ENCODE data around the gene GALNTL6. TPM values are rescaled to one million over a fixed set of nuclear protein-coding genes. Genes with fewer than 3 reads are reported as not detected.

The GALNTL6 gene
- polyA plus RNA-seq, 1 donor (not counting 4 experiments of a cell fraction or from before 2014, with no cell fraction given): not detected

- H3K9me3 ChIP-seq (ENCODE audit: control insufficient read depth, low read depth, low read length): no peaks in the 10 kb centered on the region
- no peak overlapping the region for H3K27ac ChIP-seq (ENCODE audit: control insufficient read depth, insufficient read depth, low read length)
- H3K27me3 ChIP-seq (ENCODE audit: control insufficient read depth, extremely low read depth, insufficient read depth, low read length): no peaks in the 10 kb centered on the region
- no peak overlapping the region for H3K4me2 ChIP-seq (ENCODE audit: control insufficient read depth, extremely low read depth, insufficient read depth, low read depth, low read length)
- dilution Hi-C loops (cut with MboI; ENCODE audit: extremely low pct_ligation_motif_present, low sequenced_read_pairs): no loop called here
- H4K20me1 ChIP-seq (ENCODE audit: control insufficient read depth, extremely low read depth, insufficient read depth, low read length): no peaks in the 10 kb centered on the region
- no peak overlapping the region for H3K4me3 ChIP-seq (ENCODE audit: control insufficient read depth in 2 of 3, extremely low read depth in 1 of 3, insufficient read depth in 2 of 3, low read depth in 1 of 3, low read length in 3 of 3)
- H3K9me1 ChIP-seq (ENCODE audit: control insufficient read depth, extremely low read depth, insufficient read depth, low read length): no peaks in the 10 kb centered on the region
- TF ChIP-seq, protein P1, sequence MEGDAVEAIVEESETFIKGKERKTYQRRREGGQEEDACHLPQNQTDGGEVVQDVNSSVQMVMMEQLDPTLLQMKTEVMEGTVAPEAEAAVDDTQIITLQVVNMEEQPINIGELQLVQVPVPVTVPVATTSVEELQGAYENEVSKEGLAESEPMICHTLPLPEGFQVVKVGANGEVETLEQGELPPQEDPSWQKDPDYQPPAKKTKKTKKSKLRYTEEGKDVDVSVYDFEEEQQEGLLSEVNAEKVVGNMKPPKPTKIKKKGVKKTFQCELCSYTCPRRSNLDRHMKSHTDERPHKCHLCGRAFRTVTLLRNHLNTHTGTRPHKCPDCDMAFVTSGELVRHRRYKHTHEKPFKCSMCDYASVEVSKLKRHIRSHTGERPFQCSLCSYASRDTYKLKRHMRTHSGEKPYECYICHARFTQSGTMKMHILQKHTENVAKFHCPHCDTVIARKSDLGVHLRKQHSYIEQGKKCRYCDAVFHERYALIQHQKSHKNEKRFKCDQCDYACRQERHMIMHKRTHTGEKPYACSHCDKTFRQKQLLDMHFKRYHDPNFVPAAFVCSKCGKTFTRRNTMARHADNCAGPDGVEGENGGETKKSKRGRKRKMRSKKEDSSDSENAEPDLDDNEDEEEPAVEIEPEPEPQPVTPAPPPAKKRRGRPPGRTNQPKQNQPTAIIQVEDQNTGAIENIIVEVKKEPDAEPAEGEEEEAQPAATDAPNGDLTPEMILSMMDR (optimal IDR thresholded peaks at IDR 0.05 in 1 of 3, IDR thresholded peaks at IDR 0.05 in 1 of 3, conservative IDR thresholded peaks at IDR 0.05 in 1 of 3; ENCODE audit: extremely low read depth in 1 of 3, insufficient read depth in 2 of 3, low read length in 3 of 3): no peak
- TF ChIP-seq EZH2 (IDR thresholded peaks at IDR 0.05; ENCODE audit: low read length): no peak
- H3K36me3 ChIP-seq (ENCODE audit: control insufficient read depth in 2 of 2, extremely low read depth in 1 of 2, insufficient read depth in 2 of 2, low read length in 2 of 2): no peaks in the 10 kb centered on the region
- no peak for FAIRE-seq
- H3K9ac ChIP-seq (ENCODE audit: control insufficient read depth, extremely low read depth, insufficient read depth, low read length): no peak overlapping the region
- no peak overlapping the region for H2AFZ ChIP-seq (ENCODE audit: control insufficient read depth, low read length)
- no peaks in the 10 kb centered on the region for H3K4me1 ChIP-seq (ENCODE audit: control insufficient read depth, extremely low read depth, insufficient read depth, low read length)
- no peaks in the 10 kb centered on the region for H3K79me2 ChIP-seq (ENCODE audit: control insufficient read depth, insufficient read depth, low read length)
- no peak for DNase-seq (ENCODE audit: low read depth, low spot score)
These were observed 1053.2 kb downstream of the GALNTL6 start for GRCh38 chr4:172866421-172866820.

DNA sequence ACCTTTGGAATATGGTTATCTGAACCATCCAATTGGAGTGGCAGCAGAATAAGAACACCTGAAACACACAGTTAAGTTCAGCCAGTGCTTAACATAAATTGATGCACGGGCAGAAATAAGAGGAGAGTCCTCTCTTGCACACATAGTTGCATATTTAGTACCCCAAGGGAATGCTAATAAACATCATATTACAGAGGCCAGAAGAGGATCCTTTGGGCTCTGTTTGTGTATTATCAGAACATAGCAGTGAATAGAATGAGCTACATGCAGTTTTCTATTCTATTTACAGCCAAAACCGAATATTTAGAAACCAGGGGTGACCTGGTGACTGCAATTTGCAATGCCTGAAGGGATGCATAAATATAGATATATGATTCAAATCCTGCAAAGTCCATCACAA lies 1054.6 kb downstream of the GALNTL6 start:
- no peaks in the 10 kb centered on the region for H3K79me2 ChIP-seq (ENCODE audit: control insufficient read depth, insufficient read depth, low read length)
- no peak overlapping the region for H3K4me2 ChIP-seq (ENCODE audit: control insufficient read depth, extremely low read depth, insufficient read depth, low read depth, low read length)
- no peak overlapping the region for H3K9ac ChIP-seq (ENCODE audit: control insufficient read depth, extremely low read depth, insufficient read depth, low read length)
- H4K20me1 ChIP-seq (ENCODE audit: control insufficient read depth, extremely low read depth, insufficient read depth, low read length): no peaks in the 10 kb centered on the region
- no peaks in the 10 kb centered on the region for H3K4me1 ChIP-seq (ENCODE audit: control insufficient read depth, extremely low read depth, insufficient read depth, low read length)
- dilution Hi-C loops (cut with MboI; ENCODE audit: extremely low pct_ligation_motif_present, low sequenced_read_pairs): no loop called here
- no peaks in the 10 kb centered on the region for H3K36me3 ChIP-seq (ENCODE audit: control insufficient read depth in 2 of 2, extremely low read depth in 1 of 2, insufficient read depth in 2 of 2, low read length in 2 of 2)
- H3K27ac ChIP-seq (ENCODE audit: control insufficient read depth, insufficient read depth, low read length): no peak overlapping the region
- no peak for TF ChIP-seq EZH2 (IDR thresholded peaks at IDR 0.05; ENCODE audit: low read length)
- TF ChIP-seq, protein P1 (optimal IDR thresholded peaks at IDR 0.05 in 1 of 3, IDR thresholded peaks at IDR 0.05 in 1 of 3, conservative IDR thresholded peaks at IDR 0.05 in 1 of 3; ENCODE audit: extremely low read depth in 1 of 3, insufficient read depth in 2 of 3, low read length in 3 of 3): no peak
- no peaks in the 10 kb centered on the region for H3K27me3 ChIP-seq (ENCODE audit: control insufficient read depth, extremely low read depth, insufficient read depth, low read length)
- no peaks in the 10 kb centered on the region for H3K9me3 ChIP-seq (ENCODE audit: control insufficient read depth, low read depth, low read length)
- DNase-seq (ENCODE audit: low read depth, low spot score) (no peak), FAIRE-seq (no peak)
- no peak overlapping the region for H3K4me3 ChIP-seq (ENCODE audit: control insufficient read depth in 2 of 3, extremely low read depth in 1 of 3, insufficient read depth in 2 of 3, low read depth in 1 of 3, low read length in 3 of 3)
- H2AFZ ChIP-seq (ENCODE audit: control insufficient read depth, low read length): no peak overlapping the region
- H3K9me1 ChIP-seq (ENCODE audit: control insufficient read depth, extremely low read depth, insufficient read depth, low read length): no peaks in the 10 kb centered on the region

All from keratinocyte (primary cell).